ENCODE results near the gene ADCY10.

GRCh38 chr1:167957710-167958109 lies 43.8 kb upstream of the ADCY10 start:
- no peak for TF ChIP-seq CTCF (IDR thresholded peaks at IDR 0.05; ENCODE audit: low read depth, low read length)
- TF ChIP-seq EZH2phosphoT487 (IDR thresholded peaks at IDR 0.05; ENCODE audit: low read depth) = no peak

All from OCI-LY3 (cell line).